Right lobe of liver (tissue), 4 donors: ENCODE data around the gene TEKT4.

Source experiments
- POLR2A ChIP-seq: fragments of 450-650 bp; IDR thresholded peaks from one replicate; pipeline ENCODE4 v1.6.1; 2017; ENCODE audit warnings: antibody characterized with exemption, mild to moderate bottlenecking
- TF ChIP-seq, protein P1 (sequence below), 4 donors: fragments of 200-600 bp in 3 of 4; fragments of 450-650 bp in 1 of 4; IDR thresholded peaks; one replicate each; pipeline versions ENCODE4 v1.5.1 to v1.8.0; 2016 to 2022; ENCODE audit warnings: antibody characterized with exemption in 4 of 4, mild to moderate bottlenecking in 2 of 4
- donor health status: DM: no; HTN: no; CAD: no.
- donor health status: DM: no; HTN: no; CAD: no.
- donor health status: DM: no; HTN: yes; CAD: no.

GRCh38 chr2:94869131-94869530 is 2.1 kb upstream of the TEKT4 start:
- TF ChIP-seq, protein P1, sequence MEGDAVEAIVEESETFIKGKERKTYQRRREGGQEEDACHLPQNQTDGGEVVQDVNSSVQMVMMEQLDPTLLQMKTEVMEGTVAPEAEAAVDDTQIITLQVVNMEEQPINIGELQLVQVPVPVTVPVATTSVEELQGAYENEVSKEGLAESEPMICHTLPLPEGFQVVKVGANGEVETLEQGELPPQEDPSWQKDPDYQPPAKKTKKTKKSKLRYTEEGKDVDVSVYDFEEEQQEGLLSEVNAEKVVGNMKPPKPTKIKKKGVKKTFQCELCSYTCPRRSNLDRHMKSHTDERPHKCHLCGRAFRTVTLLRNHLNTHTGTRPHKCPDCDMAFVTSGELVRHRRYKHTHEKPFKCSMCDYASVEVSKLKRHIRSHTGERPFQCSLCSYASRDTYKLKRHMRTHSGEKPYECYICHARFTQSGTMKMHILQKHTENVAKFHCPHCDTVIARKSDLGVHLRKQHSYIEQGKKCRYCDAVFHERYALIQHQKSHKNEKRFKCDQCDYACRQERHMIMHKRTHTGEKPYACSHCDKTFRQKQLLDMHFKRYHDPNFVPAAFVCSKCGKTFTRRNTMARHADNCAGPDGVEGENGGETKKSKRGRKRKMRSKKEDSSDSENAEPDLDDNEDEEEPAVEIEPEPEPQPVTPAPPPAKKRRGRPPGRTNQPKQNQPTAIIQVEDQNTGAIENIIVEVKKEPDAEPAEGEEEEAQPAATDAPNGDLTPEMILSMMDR (IDR thresholded peaks at IDR 0.05) = no peak
- no peak for TF ChIP-seq POLR2A
